HepG2 (cell line): ENCODE data around the gene JMJD4. TPM values are rescaled to one million over a fixed set of nuclear protein-coding genes. Genes with fewer than 3 reads are reported as not detected.

Experiments used
- ATAC-seq: fragments of 200-7000 bp; cut with Tn5 transposase; 3 replicates; pipeline ENCODE4 v1.9.1; 2020; ENCODE audit warnings: mild to moderate bottlenecking, moderate library complexity
- BruUV-seq: library from RNA; stranded (reverse); fragments of 400-500 nt; replicated peaks from 2 replicates; lab custom pipeline; 2021; lab: Mats Ljungman, UMichigan
- CTCF ChIA-PET: fragments of 300-600 bp; formaldehyde crosslinking; extraction: SDS; loops from one replicate; lab custom pipeline; 2021; ENCODE audit warnings: low total read pairs, inconsistent platforms, low intra/inter-chr PET ratio; lab: Yijun Ruan, JAX
- POLR2A ChIA-PET: fragments of 350-600 bp; sonication (Branson Sonifier 250); formaldehyde crosslinking; loops from one replicate; lab custom pipeline; 2020; ENCODE audit warnings: antibody characterized with exemption, inconsistent platforms; lab: Yijun Ruan, JAX
- DNase-seq: peaks from one replicate; pipeline ENCODE4 v3.0.0-alpha.2; 2015; ENCODE audit warnings: low spot score
- FAIRE-seq: peaks from 3 replicates; lab custom pipeline; 2011; peaks lifted over from hg19 to GRCh38; lab: Jason Lieb, UNC
- H2AFZ ChIP-seq: one replicate; pipeline ENCODE4 v1.6.1; 2011; ENCODE audit warnings: low read length, inconsistent platforms
- H3K27ac ChIP-seq: fragments of 300-600 bp; 3 replicates; pipeline ENCODE4 v1.8.0; 2011; ENCODE audit warnings: mixed run types, mild to moderate bottlenecking, mixed read lengths, low read length, inconsistent platforms; ENCODE audit not compliant: insufficient read depth; ENCODE audit errors: extremely low read length
- H3K27me3 ChIP-seq, 2 experiments: fragments of 200-600 bp in 1 of 2; 2 replicates in 1 of 2; 3 replicates in 1 of 2; pipeline versions ENCODE4 v1.6.0 to v1.8.0; 2011; ENCODE audit warnings: low read length in 2 of 2, mild to moderate bottlenecking in 2 of 2, moderate library complexity in 2 of 2, inconsistent platforms in 1 of 2; ENCODE audit not compliant: insufficient read depth in 2 of 2, control insufficient read depth in 1 of 2
- H3K36me3 ChIP-seq, 2 experiments: fragments of 200-600 bp in 1 of 2; replicated peaks in 1 of 2; 2 replicates in 1 of 2; 3 replicates in 1 of 2; pipeline versions ENCODE4 v1.5.1 to v1.8.0; 2011; ENCODE audit warnings: low read length in 2 of 2, inconsistent platforms in 1 of 2; ENCODE audit not compliant: insufficient read depth in 2 of 2, control insufficient read depth in 1 of 2
- H3K4me1 ChIP-seq: 2 replicates; pipeline ENCODE4 v1.5.1; 2012; ENCODE audit warnings: low read length, inconsistent platforms; ENCODE audit not compliant: insufficient read depth
- H3K4me2 ChIP-seq: 2 replicates; pipeline ENCODE4 v1.6.0; 2011; ENCODE audit warnings: low read depth, low read length, inconsistent platforms
- H3K4me3 ChIP-seq, 3 experiments: fragments of 200-600 bp in 1 of 3; sonication (generic), shearing (Covaris generic) in 1 of 3; replicated peaks in 1 of 3; 2 replicates each; pipeline ENCODE4 v1.5.1; 2011 to 2016; ENCODE audit warnings: low read length in 3 of 3, inconsistent platforms in 2 of 3, low read depth in 2 of 3, mild to moderate bottlenecking in 2 of 3, control low read depth in 1 of 3, mixed read lengths in 1 of 3; ENCODE audit not compliant: insufficient read depth in 1 of 3
- H3K79me2 ChIP-seq: one replicate; pipeline ENCODE4 v1.6.1; 2011; ENCODE audit warnings: low read length, inconsistent platforms; ENCODE audit not compliant: insufficient read depth
- H3K9ac ChIP-seq: 2 replicates; pipeline ENCODE4 v1.6.0; 2011; ENCODE audit warnings: mild to moderate bottlenecking, low read depth, low read length, inconsistent platforms; ENCODE audit not compliant: insufficient read depth
- H3K9me3 ChIP-seq: 2 replicates; pipeline ENCODE4 v1.5.1; 2012; ENCODE audit warnings: mild to moderate bottlenecking, low read length
- H4K20me1 ChIP-seq: 2 replicates; pipeline ENCODE4 v1.6.0; 2011; ENCODE audit warnings: inconsistent platforms, mild to moderate bottlenecking, low read length, moderate library complexity; ENCODE audit not compliant: insufficient read depth
- CBX2 ChIP-seq, 2 experiments: fragments of 200-600 bp in 1 of 2; sonication (generic); formaldehyde crosslinking in 1 of 2; IDR thresholded peaks; 2 replicates each; pipeline versions ENCODE4 v1.7.0 to v1.8.1; 2018 to 2022; ENCODE audit warnings: low read depth in 2 of 2, low read length in 1 of 2, mild to moderate bottlenecking in 1 of 2, missing genetic modification reagents in 1 of 2
- CEBPZ ChIP-seq: IDR thresholded peaks from 2 replicates; pipeline ENCODE4 v1.6.1; 2012; ENCODE audit warnings: low read length, improper control_type of control experiment
- CENPT ChIP-seq: sonication (generic); formaldehyde crosslinking; IDR thresholded peaks from 2 replicates; pipeline ENCODE4 v1.8.0; 2022; ENCODE audit warnings: low read depth, mild to moderate bottlenecking, moderate library complexity, missing genetic modification reagents
- GATA4 ChIP-seq: sonication (generic); IDR thresholded peaks from 2 replicates; pipeline ENCODE4 v1.6.1; 2016; ENCODE audit warnings: antibody characterized with exemption, low read depth, borderline replicate concordance
- MTF2 ChIP-seq: sonication (generic); formaldehyde crosslinking; IDR thresholded peaks from 2 replicates; pipeline ENCODE4 v1.5.0; 2020; ENCODE audit warnings: missing genetic modification reagents, borderline replicate concordance
- PCBP1 ChIP-seq: fragments of 200-400 bp; formaldehyde crosslinking; IDR thresholded peaks from 2 replicates; pipeline ENCODE4 v1.6.1; 2017; ENCODE audit warnings: mild to moderate bottlenecking, low read depth, low read length, borderline replicate concordance
- SCMH1 ChIP-seq: sonication (generic); formaldehyde crosslinking; IDR thresholded peaks from 2 replicates; pipeline ENCODE4 v1.9.0; 2021; ENCODE audit warnings: missing genetic modification reagents, mild to moderate bottlenecking, borderline replicate concordance
- SIN3B ChIP-seq: fragments of 150-350 bp; IDR thresholded peaks from 2 replicates; pipeline ENCODE4 v1.6.1; 2014; ENCODE audit warnings: low read length
- SOX13 ChIP-seq, 3 experiments: fragments of 450-650 bp in 1 of 3; sonication (generic) in 1 of 3; formaldehyde crosslinking in 1 of 3; IDR thresholded peaks in 2 of 3; conservative IDR thresholded peaks in 1 of 3; 2 replicates each; pipeline versions ENCODE4 v1.5.0 to v1.6.1; 2016 to 2020; ENCODE audit warnings: antibody characterized with exemption in 1 of 3, mild to moderate bottlenecking in 1 of 3, missing compliant biosample characterization in 1 of 3, missing genetic modification reagents in 1 of 3, moderate library complexity in 1 of 3
- SUZ12 ChIP-seq: fragments of 150-350 bp; IDR thresholded peaks from 2 replicates; pipeline ENCODE4 v1.6.1; 2014; ENCODE audit warnings: low read depth, low read length
- TGIF2 ChIP-seq: IDR thresholded peaks from 2 replicates; pipeline ENCODE4 v1.6.1; 2016; ENCODE audit warnings: control low read depth, missing compliant biosample characterization
- WGBS: methylation state at CpG from one replicate; pipeline ENCODE4 v1.1.6; 2017; ENCODE audit warnings: low lambda C conversion rate; 5-methylcytosine and 5-hydroxymethylcytosine counted together
- in situ Hi-C: cut with HindIII; loops from 2 replicates; pipeline ENCODE4 v1.10.0; 2017; ENCODE audit warnings: low pct_unique_long_range_greater_than_20kb; ENCODE audit not compliant: extremely low pct_ligation_motif_present
- intact Hi-C: fragments of 100-400 bp; cut with micrococcal nuclease; formaldehyde crosslinking; loops from one replicate; pipeline ENCODE4 v1.10.0; 2022; ENCODE audit not compliant: unreplicated experiment
- polyA plus RNA-seq, 8 experiments: library from polyadenylated mRNA; depleted of rRNA in 3 of 8; stranded (reverse) in 7 of 8; unstranded in 1 of 8; fragments of >200 nt; fragmentation: Illumina TruSeq in 4 of 8; extraction: Trizol in 4 of 8; gene quantifications; 2 replicates each; pipeline versions ENCODE4 v1.2.1 to v1.2.3, GENCODE V29; 2011 to 2016; ENCODE audit warnings: low read depth in 4 of 8, missing spikeins in 1 of 8, mixed read lengths in 1 of 8; ENCODE audit not compliant: insufficient read depth in 1 of 8
- total RNA-seq, 5 experiments: library from RNA; depleted of rRNA; stranded (reverse); fragments of >200 nt; fragmentation: Illumina TruSeq; extraction: Trizol; gene quantifications; 2 replicates each; pipeline ENCODE4 v1.2.3, GENCODE V29; 2016; ENCODE audit warnings: low read depth in 1 of 5
- TF ChIP-seq, protein P1 (sequence below): sonication (generic); formaldehyde crosslinking; IDR thresholded peaks from 2 replicates; pipeline ENCODE4 v1.5.0; 2020; ENCODE audit warnings: missing genetic modification reagents, mild to moderate bottlenecking, borderline replicate concordance
- TF ChIP-seq, protein P2 (sequence below): sonication (generic); formaldehyde crosslinking; IDR thresholded peaks from 2 replicates; pipeline ENCODE4 v1.4.0; 2020; ENCODE audit warnings: mild to moderate bottlenecking, missing genetic modification reagents

The JMJD4 gene
- total and polyA plus RNA-seq, 2 of the 13 experiments (the other 11 are each of a cell fraction or from before 2014, with no cell fraction given): 10.2 to 29.0 TPM

DNA sequence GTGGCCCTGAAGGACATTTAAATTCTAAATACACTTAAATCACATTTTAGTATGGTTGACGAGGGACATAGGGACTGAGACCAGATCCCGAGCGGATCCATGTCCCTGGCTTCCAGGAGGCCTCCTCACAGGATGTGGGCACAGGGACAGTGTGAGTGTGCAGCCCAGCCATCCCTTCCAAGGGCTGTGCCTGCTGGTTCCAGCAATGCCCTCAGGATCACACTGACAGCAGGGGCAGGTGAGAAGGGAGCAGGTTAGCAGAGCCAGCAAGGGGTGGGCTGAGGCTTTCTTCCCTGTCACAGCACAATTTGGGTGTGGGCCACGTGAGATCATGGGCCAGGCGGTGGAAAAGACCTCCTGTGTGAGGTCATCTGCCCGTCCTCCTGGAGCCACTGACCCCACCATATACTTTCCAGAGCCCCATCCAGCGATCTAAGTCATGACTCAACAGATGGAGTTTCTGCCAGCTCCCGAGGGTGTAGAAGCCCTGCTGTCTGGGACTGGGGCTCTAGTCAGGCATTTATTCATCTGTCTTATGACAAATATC, 43.4 kb upstream of the JMJD4 start:
- no peaks in the 10 kb centered on the region for H3K79me2 ChIP-seq
- TF ChIP-seq SUZ12: no peak
- no peak for TF ChIP-seq CENPT (CRISPR knock-in tag)
- TF ChIP-seq, protein P1, sequence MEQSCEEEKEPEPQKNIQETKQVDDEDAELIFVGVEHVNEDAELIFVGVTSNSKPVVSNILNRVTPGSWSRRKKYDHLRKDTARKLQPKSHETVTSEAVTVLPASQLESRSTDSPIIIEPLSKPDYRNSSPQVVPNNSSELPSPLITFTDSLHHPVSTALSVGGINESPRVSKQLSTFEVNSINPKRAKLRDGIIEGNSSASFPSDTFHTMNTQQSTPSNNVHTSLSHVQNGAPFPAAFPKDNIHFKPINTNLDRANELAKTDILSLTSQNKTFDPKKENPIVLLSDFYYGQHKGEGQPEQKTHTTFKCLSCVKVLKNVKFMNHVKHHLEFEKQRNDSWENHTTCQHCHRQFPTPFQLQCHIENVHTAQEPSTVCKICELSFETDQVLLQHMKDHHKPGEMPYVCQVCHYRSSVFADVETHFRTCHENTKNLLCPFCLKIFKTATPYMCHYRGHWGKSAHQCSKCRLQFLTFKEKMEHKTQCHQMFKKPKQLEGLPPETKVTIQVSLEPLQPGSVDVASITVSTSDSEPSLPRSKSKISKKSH (CRISPR knock-in tag): no peak
- no peak for TF ChIP-seq CEBPZ
- TF ChIP-seq CBX2 (IDR thresholded peaks at IDR 0.05; ENCODE audit: low read depth, low read length): no peak
- no peak for TF ChIP-seq CBX2 (CRISPR knock-in tag; IDR thresholded peaks at IDR 0.05; ENCODE audit: low read depth)
- no peak for TF ChIP-seq PCBP1
- no peak for TF ChIP-seq MTF2
- TF ChIP-seq SOX13 (IDR thresholded peaks at IDR 0.05): no peak
- TF ChIP-seq SOX13 (CRISPR knock-in tag; conservative IDR thresholded peaks at IDR 0.05 in 1 of 2, IDR thresholded peaks at IDR 0.05 in 1 of 2): no peak
- TF ChIP-seq TGIF2 (CRISPR knock-in tag): no peak
- no peak for TF ChIP-seq GATA4
- no peak for TF ChIP-seq SIN3B
- no peak for TF ChIP-seq SCMH1
- TF ChIP-seq, protein P2, sequence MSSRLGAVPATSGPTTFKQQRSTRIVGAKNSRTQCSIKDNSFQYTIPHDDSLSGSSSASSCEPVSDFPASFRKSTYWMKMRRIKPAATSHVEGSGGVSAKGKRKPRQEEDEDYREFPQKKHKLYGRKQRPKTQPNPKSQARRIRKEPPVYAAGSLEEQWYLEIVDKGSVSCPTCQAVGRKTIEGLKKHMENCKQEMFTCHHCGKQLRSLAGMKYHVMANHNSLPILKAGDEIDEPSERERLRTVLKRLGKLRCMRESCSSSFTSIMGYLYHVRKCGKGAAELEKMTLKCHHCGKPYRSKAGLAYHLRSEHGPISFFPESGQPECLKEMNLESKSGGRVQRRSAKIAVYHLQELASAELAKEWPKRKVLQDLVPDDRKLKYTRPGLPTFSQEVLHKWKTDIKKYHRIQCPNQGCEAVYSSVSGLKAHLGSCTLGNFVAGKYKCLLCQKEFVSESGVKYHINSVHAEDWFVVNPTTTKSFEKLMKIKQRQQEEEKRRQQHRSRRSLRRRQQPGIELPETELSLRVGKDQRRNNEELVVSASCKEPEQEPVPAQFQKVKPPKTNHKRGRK (CRISPR knock-in tag): no peak
- TF ChIP-seq, all 625 proteins: peak for 0
- Histone ChIP-seq H2AFZ (no peak overlapping the region), H3K9ac (no peak overlapping the region), H3K4me2 (no peak overlapping the region), H3K4me3 (no peak overlapping the region), H4K20me1 (no peaks in the 10 kb centered on the region), H3K36me3 (peaks cover 9 to 11% of the 10 kb centered on the region in 2 experiments; a peak in 3 of 5 replicates), H3K9me3 (no peaks in the 10 kb centered on the region), H3K27me3 (no peaks in the 10 kb centered on the region), H3K27ac (no peak overlapping the region), H3K4me1 (no peaks in the 10 kb centered on the region)
- CTCF ChIA-PET: no interaction called here
- DNase-seq (no peak), FAIRE-seq (no peak), ATAC-seq (no peak)
- BruUV-seq: no TSS peak
- POLR2A ChIA-PET: no interaction called here
- intact Hi-C loops: no loop called here
- in situ Hi-C loops: no loop called here
- WGBS: 95% methylated on average over 4 of the region's 8 CpGs
